WI38 (cell line): ENCODE data around the gene MAP4.

ENCODE experiments used
- H3K4me3 ChIP-seq: 2 replicates; pipeline ENCODE4 v1.5.1; 2011; ENCODE audit warnings: low read depth, mild to moderate bottlenecking, control low read depth, low read length
- CTCF ChIP-seq: IDR thresholded peaks from 2 replicates; pipeline ENCODE4 v1.5.1; 2012; ENCODE audit warnings: low read depth, mild to moderate bottlenecking, control low read depth, low read length

MAP4 gene

DNA sequence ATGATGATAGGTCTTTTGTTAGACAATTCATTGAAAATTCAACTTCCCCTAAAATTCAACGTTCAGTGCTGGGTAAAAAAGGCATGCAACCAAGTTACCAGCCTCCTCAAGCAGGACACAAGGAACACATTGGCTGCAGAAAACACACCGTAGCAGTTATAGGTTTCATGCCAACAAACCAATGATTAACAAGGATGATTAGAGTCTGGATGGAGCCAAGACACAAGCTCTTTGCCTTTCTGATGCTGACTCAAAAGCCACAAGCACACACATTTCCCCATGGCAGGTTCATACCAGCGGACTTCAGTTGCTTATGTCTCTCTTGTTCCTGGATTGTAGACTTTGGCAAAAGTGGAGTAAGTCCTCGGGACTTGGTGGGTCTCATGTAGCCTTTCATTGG is 107.5 kb downstream of the MAP4 start:
- no peak for TF ChIP-seq CTCF
- no peak overlapping the region for H3K4me3 ChIP-seq

DNA sequence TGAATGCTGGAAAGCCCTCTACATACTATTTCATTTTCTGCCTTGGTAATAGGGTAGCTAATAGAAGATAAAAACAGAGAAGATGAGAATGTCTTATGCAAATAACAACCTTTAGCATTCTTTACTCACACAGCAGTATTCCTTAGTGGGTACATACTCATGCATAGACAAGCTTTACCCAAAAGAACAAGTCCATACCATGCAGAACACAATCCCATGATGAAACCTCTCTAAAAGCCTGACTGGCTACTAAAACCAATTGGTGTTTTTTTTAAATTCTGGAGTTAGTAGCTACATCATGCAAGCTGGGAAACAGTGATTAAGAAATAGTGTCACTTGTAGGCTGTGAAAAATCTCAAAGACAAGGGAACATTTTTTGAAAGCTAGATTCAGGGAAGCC is 108.4 kb downstream of the MAP4 start:
- H3K4me3 ChIP-seq, result no peak overlapping the region
- TF ChIP-seq CTCF, result no peak

- TF ChIP-seq CTCF, result no peak
- H3K4me3 ChIP-seq, result no peak overlapping the region
These were observed 113.5 kb downstream of the MAP4 start for GRCh38 chr3:47902746-47903145.

DNA sequence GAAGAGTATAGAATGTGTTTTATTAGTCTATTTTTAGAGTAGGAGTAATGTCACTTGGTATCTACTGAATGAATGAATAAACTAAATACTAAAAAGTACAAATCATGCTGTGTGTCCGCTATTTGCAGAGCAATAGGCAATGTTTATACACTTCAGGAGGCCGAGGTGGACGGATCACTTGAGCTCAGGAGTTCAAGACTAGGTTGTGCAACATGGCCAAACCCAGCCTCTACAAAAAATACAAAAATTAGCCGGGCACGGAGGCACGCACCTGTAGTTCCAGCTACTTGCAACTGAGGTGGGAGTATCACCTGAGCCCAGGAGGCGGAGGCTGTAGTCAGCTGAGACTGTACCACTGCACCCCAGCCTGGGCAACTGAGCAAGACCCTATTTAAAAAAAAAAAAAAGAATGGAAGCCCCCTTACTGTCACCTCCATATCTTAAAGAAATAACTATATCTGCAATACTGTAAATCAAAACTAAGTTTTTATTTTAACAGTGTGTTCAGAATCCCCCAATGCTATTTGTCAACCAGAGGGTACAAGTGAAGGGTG is 114.9 kb downstream of the MAP4 start:
- no peak overlapping the region for H3K4me3 ChIP-seq
- no peak for TF ChIP-seq CTCF

- TF ChIP-seq CTCF, result no peak
- no peak overlapping the region for H3K4me3 ChIP-seq
These were observed 116.6 kb downstream of the MAP4 start for GRCh38 chr3:47899495-47900108.

DNA sequence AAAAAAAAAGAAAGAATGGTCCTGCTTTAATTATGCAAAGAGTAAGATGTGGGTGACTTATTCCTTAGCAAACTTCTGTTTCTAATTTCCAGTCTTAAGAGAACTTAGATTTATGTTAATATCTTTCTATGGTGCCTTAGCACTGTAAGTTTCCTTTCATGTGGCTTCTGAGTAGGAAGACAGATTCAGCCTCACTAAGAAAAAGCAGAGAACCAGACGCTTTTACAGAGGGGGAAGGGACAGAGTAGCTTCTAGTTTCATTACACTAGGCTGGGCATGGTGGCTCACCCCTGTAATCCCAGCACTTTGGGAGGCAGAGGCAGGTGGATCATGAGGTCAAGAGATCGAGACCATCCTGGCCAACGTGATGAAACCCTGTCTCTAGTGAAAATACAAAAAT is 118.3 kb downstream of the MAP4 start:
- no peak for TF ChIP-seq CTCF
- no peak overlapping the region for H3K4me3 ChIP-seq

DNA sequence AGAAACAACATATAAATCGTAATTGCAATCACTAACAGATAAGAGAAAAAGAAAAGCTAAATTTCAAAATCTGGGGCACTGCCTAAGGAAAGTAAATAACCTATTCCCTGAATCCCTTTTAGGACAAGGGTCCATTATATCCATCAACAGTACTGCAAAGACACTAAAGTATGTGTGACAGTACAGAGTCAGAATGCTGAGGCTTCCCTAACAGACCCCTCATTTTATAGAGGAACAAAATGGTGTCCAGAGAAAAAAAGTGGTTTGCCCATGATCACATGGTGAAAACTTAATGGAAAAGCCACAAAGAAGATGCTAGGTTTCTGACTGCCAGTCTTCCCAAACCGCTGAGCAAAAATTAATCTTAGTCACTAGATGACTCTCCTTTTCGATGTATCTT is 119.5 kb downstream of the MAP4 start:
- TF ChIP-seq CTCF, result no peak
- H3K4me3 ChIP-seq, result no peak overlapping the region
